ENCODE results near the gene TMC3.

The TMC3 gene

DNA sequence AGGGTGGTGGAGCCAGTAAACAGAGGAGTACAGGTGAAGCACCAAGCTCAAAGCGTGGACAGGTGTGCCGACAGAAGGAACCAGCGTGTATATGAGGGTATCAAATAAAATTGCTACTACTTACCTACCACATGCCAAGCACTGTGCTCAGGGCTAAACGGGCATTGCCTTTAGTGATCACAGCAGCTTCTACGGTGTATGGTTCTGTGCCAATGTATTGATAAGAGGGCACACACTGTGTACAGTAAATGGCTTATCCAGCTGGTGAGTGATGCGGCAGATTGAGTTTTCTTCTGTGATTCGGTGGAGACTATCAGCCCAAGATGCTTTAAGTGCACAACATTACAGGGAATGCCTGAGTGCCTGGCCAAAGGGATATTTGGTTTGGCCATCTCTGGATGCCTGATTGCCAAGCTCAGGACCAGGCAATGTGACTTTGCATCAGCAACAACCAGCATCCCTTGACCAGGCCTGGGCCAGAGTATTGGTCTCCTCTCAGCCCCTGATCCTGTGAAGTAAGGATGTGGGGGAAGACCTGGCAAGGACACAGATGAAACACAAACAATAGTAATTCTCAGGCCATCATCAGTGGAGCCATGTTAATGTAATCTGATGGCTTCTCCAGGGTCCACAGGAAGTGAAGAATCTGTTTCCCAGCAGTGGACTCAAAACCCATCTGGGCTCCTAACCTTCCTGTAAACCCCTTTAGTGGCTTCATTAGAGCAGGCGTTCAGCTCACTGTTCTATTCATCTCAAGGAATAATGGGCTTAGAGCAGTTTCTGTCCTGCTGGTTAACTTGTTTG lies 64.2 kb downstream of the TMC3 start:
- no peak for DNase-seq (ENCODE audit: low spot score)
- TF ChIP-seq, protein P1, sequence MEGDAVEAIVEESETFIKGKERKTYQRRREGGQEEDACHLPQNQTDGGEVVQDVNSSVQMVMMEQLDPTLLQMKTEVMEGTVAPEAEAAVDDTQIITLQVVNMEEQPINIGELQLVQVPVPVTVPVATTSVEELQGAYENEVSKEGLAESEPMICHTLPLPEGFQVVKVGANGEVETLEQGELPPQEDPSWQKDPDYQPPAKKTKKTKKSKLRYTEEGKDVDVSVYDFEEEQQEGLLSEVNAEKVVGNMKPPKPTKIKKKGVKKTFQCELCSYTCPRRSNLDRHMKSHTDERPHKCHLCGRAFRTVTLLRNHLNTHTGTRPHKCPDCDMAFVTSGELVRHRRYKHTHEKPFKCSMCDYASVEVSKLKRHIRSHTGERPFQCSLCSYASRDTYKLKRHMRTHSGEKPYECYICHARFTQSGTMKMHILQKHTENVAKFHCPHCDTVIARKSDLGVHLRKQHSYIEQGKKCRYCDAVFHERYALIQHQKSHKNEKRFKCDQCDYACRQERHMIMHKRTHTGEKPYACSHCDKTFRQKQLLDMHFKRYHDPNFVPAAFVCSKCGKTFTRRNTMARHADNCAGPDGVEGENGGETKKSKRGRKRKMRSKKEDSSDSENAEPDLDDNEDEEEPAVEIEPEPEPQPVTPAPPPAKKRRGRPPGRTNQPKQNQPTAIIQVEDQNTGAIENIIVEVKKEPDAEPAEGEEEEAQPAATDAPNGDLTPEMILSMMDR (IDR thresholded peaks at IDR 0.05; ENCODE audit: extremely low read depth, insufficient read depth, missing control alignments), result no peak
- in situ Hi-C loops (cut with MboI; ENCODE audit: low pct_unique_long_range_greater_than_20kb, low sequenced_read_pairs, unreplicated experiment), result no loop called here

DNA sequence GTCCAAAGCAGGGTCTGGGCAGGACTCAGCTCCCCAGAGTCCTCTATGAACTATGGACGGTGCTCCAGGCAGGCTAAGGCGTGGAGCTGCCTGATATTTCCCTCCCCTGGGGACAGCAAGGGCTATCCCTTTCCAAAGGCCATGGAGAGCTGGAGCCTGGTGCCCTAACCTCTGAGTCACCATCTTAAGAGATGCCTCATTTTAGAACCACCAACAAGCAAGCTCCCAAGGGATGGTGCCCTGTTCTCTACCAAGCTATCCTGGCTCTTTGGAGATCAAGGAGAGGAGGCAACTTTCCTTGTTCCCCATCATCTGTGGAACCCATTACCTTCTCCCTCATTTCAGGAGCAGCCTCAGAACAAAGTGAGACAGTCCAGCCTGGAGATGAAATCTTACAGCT lies 65.8 kb downstream of the TMC3 start:
- TF ChIP-seq, protein P1 (IDR thresholded peaks at IDR 0.05; ENCODE audit: extremely low read depth, insufficient read depth, missing control alignments), result no peak
- in situ Hi-C loops (cut with MboI; ENCODE audit: low pct_unique_long_range_greater_than_20kb, low sequenced_read_pairs, unreplicated experiment), result no loop called here

DNA sequence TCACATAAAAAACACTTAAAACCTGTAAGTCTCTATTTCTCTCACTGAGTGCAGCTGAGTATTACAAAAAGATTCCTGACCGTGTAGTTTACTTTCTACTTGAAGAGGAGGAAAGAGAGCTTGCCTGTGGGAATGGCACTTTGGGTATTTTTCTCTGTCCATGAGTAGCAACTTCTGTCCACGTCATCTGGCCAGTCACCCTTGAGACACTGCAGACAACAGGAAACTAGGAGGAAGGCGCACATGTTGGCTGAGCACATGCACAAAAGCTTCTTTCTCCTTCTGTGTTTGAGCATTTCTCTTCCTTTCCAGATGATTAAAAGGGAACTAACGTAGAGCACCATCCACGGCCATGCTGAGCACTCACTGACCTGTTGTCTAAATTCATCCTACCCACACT lies 69.8 kb downstream of the TMC3 start:
- DNase-seq (ENCODE audit: low spot score), result no peak
- TF ChIP-seq, protein P1 (IDR thresholded peaks at IDR 0.05; ENCODE audit: extremely low read depth, insufficient read depth, missing control alignments), result no peak
- in situ Hi-C loops (cut with MboI; ENCODE audit: low pct_unique_long_range_greater_than_20kb, low sequenced_read_pairs, unreplicated experiment), result no loop called here

More for the DNA sequence above, 65.8 kb downstream of the TMC3 start:
- no peak for DNase-seq (ENCODE audit: low spot score)

DNA sequence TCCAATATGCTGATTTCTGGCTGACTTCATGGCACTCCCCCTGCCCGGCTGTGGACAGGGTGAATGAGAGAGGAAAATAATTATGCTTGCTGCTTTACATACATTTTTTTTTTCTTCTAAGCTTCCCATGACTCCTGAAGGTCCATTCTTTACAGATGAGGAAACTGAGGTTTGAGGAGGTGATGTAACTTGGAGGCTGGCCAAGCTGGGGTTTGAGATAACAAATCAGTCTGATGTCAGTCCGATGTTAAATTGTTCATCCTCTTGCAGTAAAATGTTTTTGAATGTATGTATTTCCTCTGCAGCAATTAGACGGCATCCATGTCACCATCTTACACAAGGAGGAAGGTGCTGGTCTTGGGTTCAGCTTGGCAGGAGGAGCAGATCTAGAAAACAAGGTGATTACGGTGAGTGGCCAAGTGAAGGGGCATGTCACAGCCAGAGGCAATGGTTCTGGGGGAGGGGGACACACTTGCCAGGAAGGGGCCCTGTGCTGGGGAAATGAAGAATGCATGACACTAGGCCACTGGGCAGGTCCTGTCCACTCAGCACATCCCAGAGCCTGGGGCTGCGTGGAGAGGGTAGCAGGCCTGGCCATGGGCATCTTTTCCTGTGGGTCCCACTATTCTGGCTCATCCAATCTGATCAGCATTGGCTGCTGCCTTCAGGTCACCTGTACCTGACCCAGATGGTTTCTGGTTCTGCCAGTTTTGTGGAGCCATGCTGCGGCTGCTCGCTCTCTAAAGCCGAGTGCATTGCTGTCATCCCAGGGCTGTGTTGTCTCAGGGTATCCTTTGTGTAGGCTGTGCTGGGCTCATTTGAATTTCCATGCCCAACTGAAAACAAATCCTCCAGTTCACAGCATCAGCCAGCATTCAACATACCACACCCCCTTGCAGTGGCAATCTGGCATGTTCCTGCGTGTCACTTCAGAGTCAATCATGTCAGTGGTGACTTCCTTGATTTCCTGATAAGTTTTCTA lies 70.5 kb downstream of the TMC3 start:
- in situ Hi-C loops (cut with MboI; ENCODE audit: low pct_unique_long_range_greater_than_20kb, low sequenced_read_pairs, unreplicated experiment), result no loop called here
- DNase-seq (ENCODE audit: low spot score), result no peak
- TF ChIP-seq, protein P1 (IDR thresholded peaks at IDR 0.05; ENCODE audit: extremely low read depth, insufficient read depth, missing control alignments), result no peak

DNA sequence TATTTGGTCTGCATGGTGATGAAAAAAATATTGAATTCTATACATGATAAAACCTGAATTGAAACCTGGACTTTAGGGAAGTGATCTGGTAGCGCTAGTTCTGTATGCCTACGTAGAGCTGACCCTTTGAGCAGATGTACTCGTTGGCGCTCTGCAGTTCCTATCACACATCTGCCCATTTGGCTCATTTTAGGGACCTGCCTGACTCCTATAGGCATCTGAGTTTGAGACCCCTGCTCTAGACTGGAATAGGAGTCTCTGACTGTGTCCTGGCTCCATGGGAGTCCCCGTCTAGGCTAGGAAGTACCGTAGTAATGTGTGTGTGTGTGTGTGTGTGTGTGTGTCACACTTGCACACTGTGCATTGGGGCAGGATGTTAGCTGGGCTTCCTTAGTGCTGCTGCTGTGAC lies 71.3 kb downstream of the TMC3 start:
- in situ Hi-C loops (cut with MboI; ENCODE audit: low pct_unique_long_range_greater_than_20kb, low sequenced_read_pairs, unreplicated experiment), result no loop called here
- TF ChIP-seq, protein P1 (IDR thresholded peaks at IDR 0.05; ENCODE audit: extremely low read depth, insufficient read depth, missing control alignments), result no peak
- no peak for DNase-seq (ENCODE audit: low spot score)

DNA sequence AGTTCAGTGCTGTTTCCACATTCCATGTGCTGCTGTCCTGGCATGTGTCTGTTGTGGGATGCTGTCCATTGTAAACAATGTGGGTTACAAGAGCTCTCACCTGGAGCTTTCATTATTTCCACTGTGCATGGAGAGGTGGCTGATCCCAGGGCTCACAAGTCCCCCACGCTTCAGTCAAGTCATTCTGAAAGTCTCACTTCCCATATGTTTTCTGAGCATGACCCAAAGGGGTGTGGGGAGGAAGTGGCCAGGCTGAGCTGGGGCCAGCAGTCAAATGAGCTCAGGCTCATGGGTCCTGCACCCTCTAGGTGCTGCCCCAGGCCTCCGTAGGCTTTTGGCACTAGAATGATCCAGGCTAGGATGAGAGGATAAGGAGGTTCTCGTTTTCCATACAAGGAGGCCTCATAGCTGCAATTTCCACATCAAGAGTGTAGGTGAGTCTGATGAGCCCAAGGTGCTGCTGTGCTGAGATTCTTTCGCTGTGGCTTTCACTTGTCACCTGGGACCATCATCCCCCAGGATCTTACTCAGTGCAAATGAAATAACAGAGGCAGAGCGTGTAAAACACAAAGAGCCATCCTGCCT lies 72.1 kb downstream of the TMC3 start:
- no peak for DNase-seq (ENCODE audit: low spot score)
- TF ChIP-seq, protein P1 (IDR thresholded peaks at IDR 0.05; ENCODE audit: extremely low read depth, insufficient read depth, missing control alignments), result no peak
- in situ Hi-C loops (cut with MboI; ENCODE audit: low pct_unique_long_range_greater_than_20kb, low sequenced_read_pairs, unreplicated experiment), result no loop called here
